Smooth muscle cell (in vitro differentiated cells): ENCODE data around the gene CASZ1. TPM values are rescaled to one million over a fixed set of nuclear protein-coding genes. Genes with fewer than 3 reads are reported as not detected.

Experiments
- DNase-seq: peaks from one replicate; lab custom pipeline; 2025; ENCODE audit not compliant: unreplicated experiment; lab: John Stamatoyannopoulos, UW
- H2AFZ ChIP-seq: fragments of 200-600 bp; sonication (generic); 2 replicates; pipeline ENCODE4 v1.6.0; 2016; ENCODE audit warnings: antibody characterized with exemption, low read depth, mild to moderate bottlenecking
- H3F3A ChIP-seq: fragments of 200-600 bp; sonication (generic); 2 replicates; pipeline ENCODE4 v1.6.0; 2017; ENCODE audit warnings: antibody characterized with exemption, low read depth
- H3K27ac ChIP-seq: fragments of 200-600 bp; sonication (generic); 2 replicates; pipeline ENCODE4 v1.5.1; 2016; ENCODE audit warnings: low read depth, mild to moderate bottlenecking
- H3K27me3 ChIP-seq: fragments of 200-600 bp; sonication (generic); 2 replicates; pipeline ENCODE4 v1.6.1; 2016; ENCODE audit warnings: low read depth, mild to moderate bottlenecking
- H3K36me3 ChIP-seq: fragments of 200-600 bp; sonication (generic); 2 replicates; pipeline ENCODE4 v1.5.1; 2016; ENCODE audit warnings: low read depth
- H3K4me1 ChIP-seq: fragments of 200-600 bp; sonication (generic); 2 replicates; pipeline ENCODE4 v1.5.1; 2016; ENCODE audit warnings: low read depth
- H3K4me2 ChIP-seq: fragments of 200-600 bp; sonication (generic); 2 replicates; pipeline ENCODE4 v1.6.0; 2016; ENCODE audit warnings: mild to moderate bottlenecking
- H3K4me3 ChIP-seq: fragments of 200-600 bp; sonication (generic); 2 replicates; pipeline ENCODE4 v1.5.1; 2016; ENCODE audit warnings: mild to moderate bottlenecking
- H3K79me2 ChIP-seq: fragments of 200-600 bp; sonication (generic); 2 replicates; pipeline ENCODE4 v1.6.0; 2016; ENCODE audit warnings: low read depth, mild to moderate bottlenecking
- H3K9ac ChIP-seq: fragments of 200-600 bp; sonication (generic); 2 replicates; pipeline ENCODE4 v1.6.0; 2016; ENCODE audit warnings: low read depth
- H3K9me3 ChIP-seq: fragments of 200-600 bp; sonication (generic); replicated peaks from 2 replicates; pipeline ENCODE4 v1.5.1; 2016; ENCODE audit warnings: low read depth
- H4K20me1 ChIP-seq: fragments of 200-600 bp; sonication (generic); 2 replicates; pipeline ENCODE4 v1.6.0; 2016; ENCODE audit warnings: low read depth
- CTCF ChIP-seq: fragments of 200-600 bp; sonication (generic); IDR thresholded peaks from 2 replicates; pipeline ENCODE4 v1.5.1; 2017; ENCODE audit warnings: borderline replicate concordance, mild to moderate bottlenecking, antibody characterized with exemption; ENCODE audit not compliant: insufficient read depth, poor library complexity, severe bottlenecking
- WGBS: methylation state at CpG from one replicate; pipeline ENCODE4 v1.1.7; 2016; ENCODE audit warnings: low lambda C conversion rate; 5-methylcytosine and 5-hydroxymethylcytosine counted together
- polyA plus RNA-seq: library from polyadenylated mRNA; unstranded; fragments of >200 nt; fragmentation: Nextera tagmentation; extraction: Ambion mirVana; gene quantifications from 2 replicates; pipeline ENCODE4 v1.2.1, GENCODE V29; 2016
- total RNA-seq: library from RNA; depleted of rRNA; stranded (reverse); fragments of >200 nt; gene quantifications from 2 replicates; pipeline ENCODE4 v1.2.3, GENCODE V29; 2014

Gene CASZ1
- total and polyA plus RNA-seq, 2 experiments from 2014 or later = 0.70 to 1.9 TPM

- 89% methylated on average over 22 of the region's 29 CpGs for WGBS
- H3K4me1 ChIP-seq = peaks cover 38% of the 10 kb centered on the region
- no peak for DNase-seq
Measured at GRCh38 chr1:10674700-10675609, 121.5 kb downstream of the CASZ1 start.

GRCh38 chr1:10674222-10674621 is 122.2 kb downstream of the CASZ1 start:
- WGBS = 93% methylated on average over 10 of the region's 16 CpGs
- Histone ChIP-seq H3K9me3 (no peaks in the 10 kb centered on the region), H3K4me1 (peaks cover 31% of the 10 kb centered on the region), H4K20me1 (no peaks in the 10 kb centered on the region), H3K36me3 (no peaks in the 10 kb centered on the region), H3F3A (no peaks in the 10 kb centered on the region), H3K27me3 (no peaks in the 10 kb centered on the region), H3K4me3 (no peak overlapping the region), H3K79me2 (no peaks in the 10 kb centered on the region), H2AFZ (no peak overlapping the region), H3K4me2 (no peak overlapping the region), H3K9ac (no peak overlapping the region), H3K27ac (no peak overlapping the region)
- no peak for DNase-seq
- no peak for TF ChIP-seq CTCF

More at GRCh38 chr1:10674700-10675609, 121.5 kb downstream of the CASZ1 start:
- Histone ChIP-seq H3K27ac (no peak overlapping the region), H3K79me2 (no peaks in the 10 kb centered on the region), H3F3A (no peaks in the 10 kb centered on the region), H3K27me3 (no peaks in the 10 kb centered on the region), H4K20me1 (no peaks in the 10 kb centered on the region), H3K4me3 (no peak overlapping the region), H3K36me3 (no peaks in the 10 kb centered on the region), H3K9ac (no peak overlapping the region), H2AFZ (no peak overlapping the region), H3K9me3 (no peaks in the 10 kb centered on the region), H3K4me2 (no peak overlapping the region)
- TF ChIP-seq CTCF = no peak

- peaks cover 25% of the 10 kb centered on the region for H3K4me1 ChIP-seq
- no peak for DNase-seq
- H3K4me2 ChIP-seq = no peak overlapping the region
- H2AFZ ChIP-seq = no peak overlapping the region
- no peaks in the 10 kb centered on the region for H4K20me1 ChIP-seq
- no peak overlapping the region for H3K4me3 ChIP-seq
- H3K9me3 ChIP-seq = no peaks in the 10 kb centered on the region
- H3F3A ChIP-seq = no peaks in the 10 kb centered on the region
- H3K9ac ChIP-seq = no peak overlapping the region
- no peak for TF ChIP-seq CTCF
- H3K79me2 ChIP-seq = no peaks in the 10 kb centered on the region
- 95% methylated on average over 17 of the region's 19 CpGs for WGBS
- H3K27ac ChIP-seq = no peak overlapping the region
- H3K27me3 ChIP-seq = no peaks in the 10 kb centered on the region
- no peaks in the 10 kb centered on the region for H3K36me3 ChIP-seq
Measured at GRCh38 chr1:10673109-10673711, 123.2 kb downstream of the CASZ1 start.
